A673 (cell line): ENCODE measurements around the gene PACS1.

Source experiments
- EZH2 ChIP-seq: fragments of 200-600 bp; sonication (generic); IDR thresholded peaks from 2 replicates; pipeline ENCODE4 v1.6.1; 2017; ENCODE audit warnings: borderline replicate concordance, low read depth, mild to moderate bottlenecking, mixed read lengths, antibody characterized with exemption, low read length; ENCODE audit not compliant: poor library complexity, severe bottlenecking
- TF ChIP-seq, protein P1 (sequence below): fragments of 300-800, 200-600 bp; sonication (generic); conservative IDR thresholded peaks from 2 replicates; pipeline ENCODE4 v1.5.1; 2017; ENCODE audit warnings: low read depth, mild to moderate bottlenecking, antibody characterized with exemption, low read length, moderate library complexity, mixed read lengths

DNA sequence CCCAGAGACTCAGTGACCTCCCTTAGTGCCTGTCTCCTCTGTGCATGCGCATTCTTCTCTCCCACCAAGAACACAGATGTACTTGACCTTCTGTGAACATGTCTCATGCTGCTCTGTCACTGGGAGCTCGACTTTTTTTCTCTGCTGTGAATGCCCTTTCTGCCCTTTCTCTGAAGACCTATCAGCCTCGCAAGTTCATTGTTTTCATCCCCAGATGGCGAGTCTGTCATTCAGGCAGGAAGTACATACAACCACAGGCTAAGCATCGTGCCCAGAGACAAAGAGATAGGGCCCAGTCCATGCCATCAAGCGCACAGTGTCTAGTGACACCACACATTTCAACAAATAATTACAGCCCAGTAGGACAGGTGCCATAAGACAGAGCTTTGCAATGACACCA is 148.0 kb downstream of the PACS1 start:
- no peak for TF ChIP-seq EZH2
- TF ChIP-seq, protein P1, sequence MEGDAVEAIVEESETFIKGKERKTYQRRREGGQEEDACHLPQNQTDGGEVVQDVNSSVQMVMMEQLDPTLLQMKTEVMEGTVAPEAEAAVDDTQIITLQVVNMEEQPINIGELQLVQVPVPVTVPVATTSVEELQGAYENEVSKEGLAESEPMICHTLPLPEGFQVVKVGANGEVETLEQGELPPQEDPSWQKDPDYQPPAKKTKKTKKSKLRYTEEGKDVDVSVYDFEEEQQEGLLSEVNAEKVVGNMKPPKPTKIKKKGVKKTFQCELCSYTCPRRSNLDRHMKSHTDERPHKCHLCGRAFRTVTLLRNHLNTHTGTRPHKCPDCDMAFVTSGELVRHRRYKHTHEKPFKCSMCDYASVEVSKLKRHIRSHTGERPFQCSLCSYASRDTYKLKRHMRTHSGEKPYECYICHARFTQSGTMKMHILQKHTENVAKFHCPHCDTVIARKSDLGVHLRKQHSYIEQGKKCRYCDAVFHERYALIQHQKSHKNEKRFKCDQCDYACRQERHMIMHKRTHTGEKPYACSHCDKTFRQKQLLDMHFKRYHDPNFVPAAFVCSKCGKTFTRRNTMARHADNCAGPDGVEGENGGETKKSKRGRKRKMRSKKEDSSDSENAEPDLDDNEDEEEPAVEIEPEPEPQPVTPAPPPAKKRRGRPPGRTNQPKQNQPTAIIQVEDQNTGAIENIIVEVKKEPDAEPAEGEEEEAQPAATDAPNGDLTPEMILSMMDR: no peak
